Transverse colon (tissue), 4 donors: ENCODE results near the gene WDR18. TPM values are rescaled to one million over a fixed set of nuclear protein-coding genes. Genes with fewer than 3 reads are reported as not detected.

ENCODE experiments used
- DNase-seq: peaks from one replicate; pipeline ENCODE4 v3.0.0-alpha.2; 2019
- H3K27ac ChIP-seq, 4 donors: fragments of 200-600 bp; sonication (generic); 2 replicates each; pipeline ENCODE4 v1.5.1; 2016 to 2018; ENCODE audit warnings: inconsistent platforms in 4 of 4
- H3K27me3 ChIP-seq: fragments of 200-600 bp; sonication (generic); 2 replicates; pipeline ENCODE4 v1.5.1; 2017; ENCODE audit warnings: inconsistent platforms
- H3K36me3 ChIP-seq, 4 donors: fragments of 200-600 bp; sonication (generic); 2 replicates each; pipeline ENCODE4 v1.5.1; 2017 to 2019; ENCODE audit warnings: inconsistent platforms in 4 of 4
- H3K4me1 ChIP-seq, 4 donors: fragments of 200-600 bp; sonication (generic); 2 replicates each; pipeline ENCODE4 v1.5.1; 2017 to 2020; ENCODE audit warnings: inconsistent platforms in 4 of 4
- H3K4me3 ChIP-seq, 4 donors: fragments of 200-600 bp; sonication (generic); 1 replicate in 1 of 4; 2 replicates in 3 of 4; pipeline versions ENCODE4 v1.5.1 to v1.6.1; 2017 to 2019; ENCODE audit warnings: inconsistent platforms in 4 of 4
- H3K9me3 ChIP-seq, 2 donors: fragments of 200-600 bp; sonication (generic); 2 replicates each; pipeline ENCODE4 v1.5.1; 2017 to 2019; ENCODE audit warnings: inconsistent platforms in 2 of 2
- EP300 ChIP-seq: sonication (generic); formaldehyde crosslinking; IDR thresholded peaks from one replicate; pipeline ENCODE4 v1.6.1; 2017; ENCODE audit warnings: antibody characterized with exemption, low read depth
- POLR2A ChIP-seq: fragments of 450-650 bp; IDR thresholded peaks from one replicate; pipeline ENCODE4 v1.6.1; 2016; ENCODE audit warnings: antibody characterized with exemption, mild to moderate bottlenecking, moderate library complexity
- POLR2AphosphoS5 ChIP-seq, 3 donors: sonication (generic); formaldehyde crosslinking; IDR thresholded peaks; one replicate each; pipeline ENCODE4 v1.6.1; 2016; ENCODE audit warnings: antibody characterized with exemption in 3 of 3
- WGBS, 2 donors: methylation state at CpG; one replicate each; pipeline ENCODE4 v1.1.5; 2018; ENCODE audit warnings: low coverage in 1 of 2; 5-methylcytosine and 5-hydroxymethylcytosine counted together
- in situ Hi-C, 4 donors: fragments of 200-750 bp; cut with MboI; loops; one replicate each; pipeline versions ENCODE4 v1.15.0 to v1.15.1; 2017; ENCODE audit warnings: low sequenced_read_pairs in 3 of 4, low pct_ligation_motif_present in 1 of 4, low pct_unique_long_range_greater_than_20kb in 1 of 4
- intact Hi-C: fragments of 100-400 bp; cut with DNase I; formaldehyde crosslinking; loops from one replicate; pipeline ENCODE4 v1.15.1; 2023; ENCODE audit warnings: low total_unique reads
- total RNA-seq, 4 donors: library from RNA; depleted of rRNA; stranded (reverse); fragments of >200 nt; gene quantifications; one replicate each; pipeline ENCODE4 v1.1.0, GENCODE V29; 2016
- TF ChIP-seq, protein P1 (sequence below), 5 experiments: fragments of 200-600 bp in 3 of 5; fragments of 450-650 bp in 2 of 5; sonication (generic) in 3 of 5; IDR thresholded peaks; 1 replicate in 2 of 5; 2 replicates in 3 of 5; pipeline ENCODE4 v1.5.1; 2016 to 2017; ENCODE audit warnings: antibody characterized with exemption in 5 of 5, inconsistent platforms in 3 of 5, mild to moderate bottlenecking in 2 of 5, moderate library complexity in 1 of 5

WDR18 gene
- total RNA-seq, 4 donors from 2014 or later = 23.1 to 47.4 (median 39.0) TPM

DNA sequence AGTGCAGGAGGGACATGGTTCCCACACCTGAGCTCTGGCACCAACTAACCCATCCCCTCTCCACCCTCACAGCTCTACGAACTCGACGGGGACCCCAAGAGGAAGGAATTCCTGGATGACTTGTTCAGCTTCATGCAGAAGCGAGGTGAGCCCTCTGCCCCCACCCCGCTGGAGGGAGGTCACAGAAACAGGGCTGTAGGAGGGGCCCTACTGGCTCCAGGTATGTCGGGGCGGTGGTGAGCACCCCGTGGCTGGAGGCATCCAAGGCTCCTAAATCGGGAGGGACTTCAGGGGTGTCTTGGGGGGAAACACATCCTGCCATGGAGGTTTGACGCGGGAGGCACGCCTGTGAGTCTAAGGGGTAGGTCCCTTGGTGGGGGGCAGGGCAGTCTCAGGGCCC lies 24.1 kb upstream of the WDR18 start:
- Histone ChIP-seq H3K36me3 (no peaks in the 10 kb centered on the region), H3K27me3 (peaks cover 4% of the 10 kb centered on the region), H3K4me3 (no peak overlapping the region), H3K4me1 (peaks cover 4 to 24% (median 15%) of the 10 kb centered on the region in 4 donors), H3K27ac (no peak overlapping the region), H3K9me3 (no peaks in the 10 kb centered on the region)
- in situ Hi-C loops = no loop called here
- TF ChIP-seq POLR2AphosphoS5 (IDR thresholded peaks at IDR 0.05) (no peak), POLR2A (no peak), EP300 (no peak)
- TF ChIP-seq, protein P1, sequence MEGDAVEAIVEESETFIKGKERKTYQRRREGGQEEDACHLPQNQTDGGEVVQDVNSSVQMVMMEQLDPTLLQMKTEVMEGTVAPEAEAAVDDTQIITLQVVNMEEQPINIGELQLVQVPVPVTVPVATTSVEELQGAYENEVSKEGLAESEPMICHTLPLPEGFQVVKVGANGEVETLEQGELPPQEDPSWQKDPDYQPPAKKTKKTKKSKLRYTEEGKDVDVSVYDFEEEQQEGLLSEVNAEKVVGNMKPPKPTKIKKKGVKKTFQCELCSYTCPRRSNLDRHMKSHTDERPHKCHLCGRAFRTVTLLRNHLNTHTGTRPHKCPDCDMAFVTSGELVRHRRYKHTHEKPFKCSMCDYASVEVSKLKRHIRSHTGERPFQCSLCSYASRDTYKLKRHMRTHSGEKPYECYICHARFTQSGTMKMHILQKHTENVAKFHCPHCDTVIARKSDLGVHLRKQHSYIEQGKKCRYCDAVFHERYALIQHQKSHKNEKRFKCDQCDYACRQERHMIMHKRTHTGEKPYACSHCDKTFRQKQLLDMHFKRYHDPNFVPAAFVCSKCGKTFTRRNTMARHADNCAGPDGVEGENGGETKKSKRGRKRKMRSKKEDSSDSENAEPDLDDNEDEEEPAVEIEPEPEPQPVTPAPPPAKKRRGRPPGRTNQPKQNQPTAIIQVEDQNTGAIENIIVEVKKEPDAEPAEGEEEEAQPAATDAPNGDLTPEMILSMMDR (IDR thresholded peaks at IDR 0.05) = no peak
- intact Hi-C loops = no loop called here
- 76% methylated on average over 11 of the region's 12 CpGs; no CpG with 5 or more reads in 1 of the 2 donors for WGBS, 2 donors
- no peak for DNase-seq

DNA sequence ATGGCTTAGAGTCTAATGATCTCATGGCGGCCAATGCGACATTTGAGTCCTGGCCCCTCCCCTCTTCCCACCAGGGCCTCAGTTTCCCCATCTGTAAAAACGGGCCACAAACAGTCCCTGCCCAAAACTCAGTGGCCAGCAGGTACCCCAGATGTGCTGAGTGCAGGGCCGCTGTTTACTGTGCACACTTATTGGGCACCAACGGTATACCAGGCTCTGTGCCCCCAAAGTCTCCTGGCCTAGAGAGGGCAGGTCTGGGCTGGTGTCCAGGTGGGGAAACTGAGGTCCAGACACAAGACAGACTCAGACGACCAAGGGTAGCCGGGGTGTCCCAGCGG lies 23.6 kb upstream of the WDR18 start:
- no peak overlapping the region for H3K27ac ChIP-seq
- H3K4me3 ChIP-seq = no peak overlapping the region
- TF ChIP-seq POLR2AphosphoS5 (IDR thresholded peaks at IDR 0.05) (no peak), POLR2A (no peak), EP300 (no peak)
- TF ChIP-seq, protein P1 (IDR thresholded peaks at IDR 0.05) = no peak
- DNase-seq = no peak
- 81% methylated on average over 8 of the region's 8 CpGs; no CpG with 5 or more reads in 1 of the 2 donors for WGBS, 2 donors
- intact Hi-C loops = no loop called here
- H3K9me3 ChIP-seq = no peaks in the 10 kb centered on the region
- H3K27me3 ChIP-seq = peaks cover 2% of the 10 kb centered on the region
- H3K36me3 ChIP-seq = no peaks in the 10 kb centered on the region
- in situ Hi-C loops = no loop called here
- peaks cover 4 to 22% (median 15%) of the 10 kb centered on the region in 4 donors for H3K4me1 ChIP-seq

DNA sequence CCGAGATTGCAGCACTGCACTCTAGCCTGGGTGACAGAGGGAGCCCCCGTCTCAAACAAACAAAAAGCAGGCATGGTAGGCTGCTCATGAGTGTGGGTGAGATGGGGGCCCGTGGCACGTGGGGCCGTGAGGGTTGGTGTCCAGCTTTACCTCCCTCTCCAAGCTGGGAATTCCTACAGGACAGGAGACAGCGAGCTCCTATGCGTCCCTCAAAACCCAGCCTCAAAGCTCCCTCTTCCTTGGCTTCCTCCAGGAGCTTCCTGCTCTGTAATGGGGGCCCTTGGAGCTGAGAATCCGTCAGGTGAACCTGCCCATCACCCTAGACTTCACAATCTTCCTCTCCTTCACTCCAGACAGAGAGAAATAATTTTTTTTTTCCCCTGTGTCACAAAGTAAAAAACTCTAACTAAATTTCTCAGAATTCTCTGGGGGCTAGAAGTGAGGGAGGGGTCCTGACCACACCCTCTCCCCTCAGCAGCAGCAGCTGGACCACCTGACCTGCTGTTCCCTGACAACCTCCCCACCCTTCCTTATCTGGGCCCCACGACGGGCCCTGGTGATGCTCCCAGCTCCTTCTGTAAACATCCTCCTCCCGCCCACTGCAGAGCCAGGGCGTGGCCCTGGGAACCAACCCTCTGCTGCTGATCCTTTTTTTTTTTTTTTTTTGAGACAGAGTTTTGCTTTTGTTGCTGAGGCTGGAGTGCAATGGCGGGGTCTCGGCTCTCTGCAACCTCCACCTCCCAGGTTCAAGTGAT lies 22.1 kb upstream of the WDR18 start:
- DNase-seq = peak; percentile 69
- H3K27me3 ChIP-seq = no peaks in the 10 kb centered on the region
- in situ Hi-C loops (no loop called here), intact Hi-C loops (no loop called here)
- H3K27ac ChIP-seq = peak overlapping the region in 1 of 4 donors; percentile 14
- no peaks in the 10 kb centered on the region for H3K9me3 ChIP-seq
- 10 to 50% methylated on average over 2 to 14 of the region's 14 CpGs for WGBS, 2 donors
- peaks cover 0 to 8% (median 3%) of the 10 kb centered on the region in 4 donors for H3K36me3 ChIP-seq
- TF ChIP-seq POLR2A (no peak), POLR2AphosphoS5 (IDR thresholded peaks at IDR 0.05) (no peak), EP300 (no peak)
- TF ChIP-seq, protein P1 (IDR thresholded peaks at IDR 0.05) = no peak
- peaks cover 0 to 9% (median 4%) of the 10 kb centered on the region in 4 donors for H3K4me1 ChIP-seq
- no peak overlapping the region for H3K4me3 ChIP-seq

DNA sequence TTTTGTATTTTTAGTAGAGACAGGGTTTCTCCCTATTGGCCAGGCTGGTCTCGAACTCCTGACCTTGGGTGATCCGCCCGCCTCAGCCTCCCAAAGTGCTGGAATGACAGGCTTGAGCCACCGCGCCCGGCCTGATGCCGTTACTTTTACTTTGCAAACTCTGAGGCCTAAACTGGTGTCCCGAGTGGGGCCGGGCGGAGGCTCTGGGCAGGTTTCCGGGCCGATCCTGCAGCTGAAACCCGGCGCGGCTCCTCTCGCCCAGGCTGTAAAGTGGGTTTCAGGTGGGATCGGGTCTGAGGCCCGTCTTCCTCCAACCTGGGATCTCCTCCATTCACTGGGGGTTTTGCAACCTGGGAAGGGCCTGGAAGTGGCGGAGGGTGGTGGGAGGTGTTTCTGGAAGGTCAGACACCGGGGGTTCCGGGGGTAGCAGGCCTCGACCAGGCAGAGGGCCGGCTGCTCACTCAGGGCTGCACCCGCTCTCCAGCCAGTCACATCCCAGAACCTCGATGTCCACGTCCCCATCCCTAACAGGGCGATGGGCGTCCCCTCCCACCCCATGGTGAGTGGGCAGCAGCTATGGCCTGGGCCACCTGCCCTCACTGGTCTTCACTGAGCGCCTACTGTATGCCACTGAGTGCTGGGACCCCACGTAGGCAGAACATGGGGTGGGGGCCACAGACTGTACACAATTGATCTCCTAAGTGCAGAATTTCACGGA lies 21.3 kb upstream of the WDR18 start:
- DNase-seq = no peak

More for the DNA sequence above, 21.3 kb upstream of the WDR18 start:
- Histone ChIP-seq H3K4me1 (peaks cover 0 to 6% (median 3%) of the 10 kb centered on the region in 4 donors), H3K9me3 (no peaks in the 10 kb centered on the region), H3K36me3 (peaks cover 0 to 13% (median 5%) of the 10 kb centered on the region in 4 donors), H3K4me3 (no peak overlapping the region), H3K27me3 (no peaks in the 10 kb centered on the region), H3K27ac (no peak overlapping the region)
- no peak for TF ChIP-seq EP300
- TF ChIP-seq POLR2A = no peak
- TF ChIP-seq, protein P1 (IDR thresholded peaks at IDR 0.05) = no peak
- TF ChIP-seq POLR2AphosphoS5 (IDR thresholded peaks at IDR 0.05) = no peak
- intact Hi-C loops = no loop called here
- 80% methylated on average over 30 of the region's 31 CpGs; no CpG with 5 or more reads in 1 of the 2 donors for WGBS, 2 donors
- in situ Hi-C loops = no loop called here
